ENCODE data around the gene COLEC12.

COLEC12 gene

DNA sequence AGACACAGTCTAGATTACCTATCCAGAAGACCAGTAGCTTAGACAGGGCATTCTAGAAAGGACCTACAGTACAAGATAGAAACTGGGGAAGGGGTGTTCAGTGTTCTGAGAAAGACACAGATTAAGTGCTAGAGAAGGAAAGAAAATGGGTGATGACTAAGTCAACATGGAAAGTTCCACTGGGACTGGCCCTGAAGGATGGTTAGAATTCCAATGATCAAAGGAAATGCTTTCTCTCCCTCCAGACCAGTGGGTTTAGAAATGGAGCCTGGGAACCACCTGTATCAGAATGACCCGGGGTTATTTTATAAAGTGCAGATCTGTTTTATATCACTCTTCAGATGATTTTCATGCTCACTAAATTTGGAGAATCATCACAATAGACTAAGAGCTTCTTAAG lies 5.8 kb upstream of the COLEC12 start:
- DNase-seq (ENCODE audit: low spot score): no peak

DNA sequence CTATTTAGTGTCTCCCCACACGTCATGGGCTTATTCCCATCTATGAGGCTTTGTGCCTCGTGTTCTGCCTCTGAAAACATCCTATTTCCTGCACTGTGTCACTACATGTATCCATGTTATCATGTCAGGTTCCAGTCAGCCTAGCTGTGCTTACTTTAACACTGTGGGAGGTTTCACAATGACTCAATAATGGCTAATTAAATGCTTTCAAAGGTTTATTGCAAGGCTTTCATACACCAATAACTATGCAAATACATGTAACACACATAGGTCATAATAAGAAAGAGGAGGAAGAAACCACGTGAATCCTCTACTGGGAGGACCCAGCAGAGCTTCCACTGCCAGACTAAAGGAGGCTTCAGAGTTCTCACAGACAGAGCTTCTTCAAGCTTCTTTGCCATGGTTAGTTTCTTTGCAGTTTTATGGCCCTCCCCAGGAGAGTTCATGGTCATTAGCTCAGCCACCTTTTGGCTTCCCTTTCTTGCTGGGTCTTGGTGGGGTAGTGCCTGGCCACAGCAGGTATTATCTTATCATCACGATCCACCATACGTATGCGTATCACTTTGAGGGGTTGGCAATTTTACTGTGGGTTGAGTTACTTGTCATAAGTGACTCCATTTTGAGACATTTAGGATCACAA lies 5.1 kb upstream of the COLEC12 start:
- DNase-seq (ENCODE audit: low spot score): no peak

DNA sequence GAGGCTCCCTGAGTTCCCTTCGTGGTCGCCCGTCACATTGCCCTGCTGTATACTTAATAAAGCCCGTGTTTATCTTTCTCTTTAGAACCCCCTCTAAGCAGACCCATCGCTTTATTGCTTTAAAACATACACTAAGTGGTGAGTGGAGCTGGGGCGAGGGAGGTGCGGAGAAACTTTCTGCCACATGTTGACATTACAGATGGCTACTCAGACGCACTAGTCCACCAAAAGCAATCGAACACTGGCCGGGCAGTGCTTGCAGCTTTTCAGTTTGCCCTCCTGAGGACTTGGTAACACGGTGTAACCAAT lies 859 bp upstream of the COLEC12 start:
- no peak for DNase-seq (ENCODE audit: low spot score)

DNA sequence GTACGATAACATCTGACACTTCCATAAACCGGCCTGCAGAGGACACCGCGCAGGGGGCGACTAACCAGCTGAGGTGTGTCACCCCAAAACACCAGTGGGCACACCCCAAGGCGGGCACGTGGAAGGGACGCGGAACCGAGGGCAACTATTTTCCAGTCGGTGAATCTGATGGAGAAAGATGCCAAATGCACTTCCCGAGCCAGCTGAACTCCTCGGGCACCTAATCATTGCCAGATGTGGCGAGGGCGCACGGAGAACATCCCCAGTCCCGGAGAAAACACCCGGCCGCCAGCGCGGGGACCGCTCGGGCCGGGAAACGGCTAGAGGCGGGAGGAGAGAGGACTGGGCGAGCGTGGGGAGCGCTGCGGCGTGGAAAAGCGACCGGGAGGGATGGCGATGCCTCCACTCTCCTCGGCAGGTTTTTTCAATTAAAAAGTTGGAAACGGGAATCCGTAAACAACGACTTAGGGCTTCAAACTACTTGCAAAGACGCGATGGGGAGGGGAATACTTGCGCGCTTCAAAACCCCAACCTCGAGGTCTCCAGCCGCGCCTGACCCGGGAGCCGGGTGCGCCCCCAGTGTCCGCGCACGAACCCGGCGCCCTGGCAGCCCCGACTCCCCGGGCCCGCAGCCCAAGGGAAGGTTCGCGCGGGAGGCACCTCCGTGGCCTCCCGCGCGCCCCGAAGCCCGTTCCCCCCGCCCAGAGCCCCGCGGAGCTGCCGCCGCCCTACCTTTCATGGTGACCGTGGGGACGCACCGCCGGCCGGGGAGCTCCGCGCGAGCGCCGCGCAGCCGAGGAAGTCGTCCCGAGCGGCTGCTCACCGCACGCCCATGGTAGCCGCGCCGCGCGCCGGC lies 497 bp downstream of the COLEC12 start:
- DNase-seq (ENCODE audit: low spot score): no peak

DNA sequence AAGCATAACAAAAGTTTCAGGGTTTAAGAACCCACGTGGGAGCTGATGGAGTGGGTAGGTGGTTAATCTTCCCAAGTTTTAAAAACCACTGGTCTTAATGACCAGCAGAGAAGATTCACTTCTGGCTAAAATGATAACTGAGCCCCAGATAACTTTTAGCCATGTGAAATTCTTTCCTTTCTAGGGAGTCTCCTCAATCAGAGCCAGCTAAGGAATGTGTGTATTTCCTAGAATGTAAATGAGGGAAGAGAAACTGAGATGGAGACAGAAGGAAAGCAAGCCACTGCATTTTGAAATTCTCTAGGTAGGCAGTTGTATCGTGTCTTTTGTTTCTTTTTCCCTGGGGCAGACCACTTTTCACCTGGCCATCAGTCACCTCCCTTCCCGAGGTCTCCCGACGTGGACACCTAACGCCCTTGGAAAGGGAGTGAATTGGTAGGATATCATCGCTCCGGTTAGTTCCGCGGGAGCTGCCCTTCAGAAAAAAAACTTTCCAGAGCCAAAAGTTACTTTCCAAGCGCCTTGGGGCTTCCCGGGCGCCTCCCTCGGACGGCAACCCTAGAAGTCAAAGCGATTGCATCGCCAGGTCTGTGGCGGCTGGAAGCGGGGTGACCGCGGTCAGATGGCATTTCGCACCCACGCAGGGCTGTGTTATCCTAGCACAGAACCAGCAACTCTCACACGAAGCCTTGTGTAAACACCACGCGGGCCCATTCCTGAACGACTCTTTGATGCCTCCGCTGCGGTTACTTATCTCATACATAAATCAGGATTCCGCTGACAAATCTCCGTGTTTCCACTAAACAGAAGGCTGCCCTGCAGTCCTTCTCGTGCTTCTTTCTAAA lies 1.3 kb downstream of the COLEC12 start:
- no peak for DNase-seq (ENCODE audit: low spot score)

DNA sequence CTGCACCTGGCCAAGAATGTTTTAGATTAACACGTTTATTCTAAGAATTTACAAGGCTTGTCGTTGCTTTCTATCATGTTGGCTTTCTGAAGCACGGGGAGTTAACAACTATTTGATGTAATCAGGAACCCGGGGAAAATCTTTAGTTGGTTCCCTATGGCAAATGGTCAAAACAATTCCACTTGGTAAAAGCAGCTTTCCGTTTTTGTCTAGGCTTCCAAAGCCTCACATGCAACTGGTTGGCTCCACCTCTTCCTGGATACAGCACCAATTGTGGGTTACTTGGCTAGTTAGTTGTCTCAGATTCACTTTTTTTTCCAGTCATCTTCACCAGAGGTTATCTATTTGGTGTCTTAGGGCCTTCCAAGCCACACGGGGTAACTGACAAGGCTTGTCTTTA lies 2.8 kb downstream of the COLEC12 start:
- no peak for DNase-seq (ENCODE audit: low spot score)

DNA sequence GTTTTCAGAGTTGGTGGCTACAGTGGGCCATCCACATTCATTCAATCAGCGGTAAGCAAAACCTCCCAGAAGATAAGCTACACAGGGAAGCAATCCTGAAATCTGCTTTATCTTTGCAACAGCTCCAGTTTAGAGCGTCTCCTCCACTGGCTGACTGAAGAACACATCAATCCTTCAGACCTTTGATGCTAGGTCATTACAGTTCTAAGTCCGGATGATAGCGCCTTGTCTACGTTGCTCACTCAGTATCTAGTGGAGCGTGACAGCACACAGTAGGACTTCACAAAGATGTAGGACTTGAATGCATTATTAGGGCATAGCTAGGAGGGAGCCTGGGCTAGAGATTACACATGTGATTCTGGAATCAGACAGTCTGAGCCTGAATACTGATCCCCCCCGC lies 5.0 kb downstream of the COLEC12 start:
- no peak for DNase-seq (ENCODE audit: low spot score)

DNA sequence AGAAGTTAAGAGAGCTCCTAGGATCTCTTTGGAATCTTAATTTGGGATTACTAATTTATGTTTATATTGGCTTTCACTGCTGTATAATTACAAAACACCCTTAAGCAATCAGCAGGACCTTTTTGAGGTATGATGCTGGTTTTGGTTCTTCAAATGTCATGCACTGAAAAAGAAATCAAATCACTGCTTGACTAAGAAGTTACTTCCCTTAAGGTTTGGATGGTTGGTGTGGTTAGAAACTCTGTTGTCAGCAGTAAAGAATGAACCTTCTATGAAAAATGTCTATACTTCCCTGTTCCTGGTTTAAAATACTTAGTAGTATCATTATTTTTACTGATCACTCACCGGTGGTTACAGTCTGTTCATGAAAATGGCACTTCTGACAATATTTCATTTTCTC lies 5.5 kb downstream of the COLEC12 start:
- DNase-seq (ENCODE audit: low spot score): no peak

DNA sequence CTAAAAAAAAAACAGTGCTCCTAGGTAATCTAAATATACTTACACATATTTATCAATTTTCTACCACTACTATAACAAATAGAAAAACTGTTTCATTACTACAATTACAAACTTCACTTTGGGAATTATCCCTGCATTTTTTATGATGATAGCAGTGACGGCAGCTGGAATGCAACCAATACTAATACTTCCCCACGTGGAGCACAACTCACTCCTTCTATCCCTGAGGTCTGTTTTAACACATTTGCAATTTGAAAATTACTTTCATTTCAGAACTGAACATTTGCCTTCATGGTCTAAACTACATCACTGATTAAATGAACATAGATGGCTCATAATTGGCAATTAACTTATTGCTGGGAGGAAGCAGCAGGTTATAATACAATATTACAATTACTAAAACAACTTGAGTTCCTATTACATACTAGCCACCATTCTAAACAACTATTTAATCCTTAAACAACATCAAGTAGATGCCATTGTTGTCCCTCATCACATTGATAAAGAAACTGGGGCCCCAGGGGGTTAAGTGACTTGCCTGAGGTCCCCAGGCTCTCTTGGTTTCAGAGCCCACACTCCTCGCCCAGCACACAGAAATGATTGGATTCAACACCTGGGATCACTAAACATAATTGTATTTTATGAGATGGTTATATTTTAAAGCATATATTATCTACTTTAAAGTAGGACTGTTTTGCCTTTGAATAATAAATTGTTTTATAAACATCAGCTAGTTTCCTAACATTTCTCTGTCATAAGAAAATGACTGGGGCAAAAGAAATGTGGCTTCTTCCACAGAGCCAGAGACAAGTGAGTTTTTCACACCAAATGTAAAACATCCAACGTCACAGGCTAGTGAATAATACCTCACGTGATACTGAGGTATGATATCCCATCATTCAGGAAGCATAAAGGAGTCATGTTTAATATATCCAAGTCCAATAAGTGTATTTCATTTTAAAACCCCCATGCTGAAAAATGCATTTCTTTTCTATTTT lies 6.2 kb downstream of the COLEC12 start:
- no peak for DNase-seq (ENCODE audit: low spot score)

DNA sequence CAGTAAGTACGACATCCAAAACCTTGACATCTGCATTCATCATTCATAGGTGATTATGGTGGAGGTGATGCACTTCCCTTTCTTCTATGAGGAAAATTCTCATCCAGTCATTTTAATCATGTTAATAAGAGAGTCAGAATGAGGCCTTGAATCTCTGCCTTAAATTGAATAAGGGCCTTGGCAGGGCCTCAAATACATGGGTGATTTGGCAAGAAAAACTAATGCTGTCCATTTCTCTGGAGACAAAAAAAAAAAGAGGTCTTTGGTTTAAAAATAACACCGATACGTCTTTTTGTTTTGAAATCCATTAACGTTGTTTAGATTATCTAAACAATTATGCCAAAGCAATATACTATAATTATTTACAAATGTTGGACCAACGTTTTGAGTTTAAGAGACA lies 8.1 kb downstream of the COLEC12 start:
- DNase-seq (ENCODE audit: low spot score): no peak

DNA sequence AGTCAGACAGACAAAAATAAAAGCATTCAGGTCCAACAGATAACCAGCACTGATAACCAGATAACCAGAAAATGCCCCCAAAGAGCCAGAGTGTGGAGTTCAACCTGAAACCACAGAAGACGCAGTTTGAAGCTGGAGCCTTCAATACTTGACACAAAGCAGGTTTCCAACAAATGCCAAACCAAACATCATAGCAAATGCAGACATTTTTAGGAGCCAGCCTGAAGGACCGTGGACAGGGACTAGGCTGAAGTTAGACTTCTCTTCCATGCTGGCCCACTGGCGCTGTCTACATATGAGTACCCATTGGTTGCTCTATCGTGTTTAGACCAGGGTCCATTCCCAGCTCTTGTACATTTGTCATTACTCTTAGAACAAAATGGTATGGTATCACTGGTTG lies 9.9 kb downstream of the COLEC12 start:
- DNase-seq (ENCODE audit: low spot score): no peak

DNA sequence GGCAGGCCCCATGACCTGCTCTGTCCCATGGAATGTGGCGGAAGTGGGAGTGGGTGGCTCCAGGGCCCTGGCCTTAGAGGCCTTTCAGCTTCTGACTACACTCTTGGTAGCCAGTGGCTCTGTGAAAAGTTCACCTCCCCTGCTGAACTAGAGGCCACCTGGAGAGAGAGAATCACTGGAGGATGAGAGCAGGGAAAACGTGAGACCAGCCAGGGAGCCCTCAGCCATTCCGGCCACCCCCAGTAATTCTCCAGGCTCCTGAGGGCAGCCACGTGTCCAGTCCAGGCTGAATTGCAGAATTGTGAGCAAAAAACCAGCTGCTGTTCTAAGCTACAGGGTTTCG lies 10.5 kb downstream of the COLEC12 start:
- DNase-seq (ENCODE audit: low spot score): no peak

DNA sequence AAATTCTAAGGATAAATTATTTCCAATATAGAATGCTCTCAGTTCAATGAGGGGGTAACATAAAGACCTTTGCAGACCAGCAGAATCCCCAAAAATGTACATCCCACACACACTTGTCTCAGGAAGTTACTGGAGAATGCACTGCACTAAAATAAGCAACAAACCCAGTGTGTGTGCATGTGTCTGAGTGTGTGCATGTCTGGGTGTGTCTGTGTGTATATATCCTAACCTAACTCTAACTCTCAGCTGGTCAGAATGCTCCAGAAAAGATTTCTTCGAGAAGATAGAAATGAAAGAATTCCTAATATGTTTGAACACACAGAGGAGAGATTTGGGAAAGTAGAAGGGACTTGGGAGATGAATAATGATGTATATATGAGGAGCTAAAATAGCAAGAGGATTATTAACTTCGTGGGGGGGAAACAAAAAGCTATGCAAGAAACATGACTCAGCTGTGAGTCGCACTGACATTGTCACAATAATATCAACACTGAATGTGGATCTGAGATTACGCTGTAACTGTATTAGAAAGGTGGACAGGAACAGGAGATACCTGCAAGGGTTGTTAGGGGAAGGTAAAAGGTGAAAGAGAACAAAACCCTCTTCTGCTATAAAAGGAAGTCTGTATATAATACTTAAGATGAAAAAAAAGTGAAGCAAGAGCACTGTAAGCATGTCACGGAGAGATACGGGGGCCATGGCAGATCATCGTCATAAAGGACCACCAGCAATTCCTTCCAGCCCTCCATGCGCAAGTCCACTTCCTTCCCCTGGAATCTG lies 11.1 kb downstream of the COLEC12 start:
- no peak for DNase-seq (ENCODE audit: low spot score)

DNA sequence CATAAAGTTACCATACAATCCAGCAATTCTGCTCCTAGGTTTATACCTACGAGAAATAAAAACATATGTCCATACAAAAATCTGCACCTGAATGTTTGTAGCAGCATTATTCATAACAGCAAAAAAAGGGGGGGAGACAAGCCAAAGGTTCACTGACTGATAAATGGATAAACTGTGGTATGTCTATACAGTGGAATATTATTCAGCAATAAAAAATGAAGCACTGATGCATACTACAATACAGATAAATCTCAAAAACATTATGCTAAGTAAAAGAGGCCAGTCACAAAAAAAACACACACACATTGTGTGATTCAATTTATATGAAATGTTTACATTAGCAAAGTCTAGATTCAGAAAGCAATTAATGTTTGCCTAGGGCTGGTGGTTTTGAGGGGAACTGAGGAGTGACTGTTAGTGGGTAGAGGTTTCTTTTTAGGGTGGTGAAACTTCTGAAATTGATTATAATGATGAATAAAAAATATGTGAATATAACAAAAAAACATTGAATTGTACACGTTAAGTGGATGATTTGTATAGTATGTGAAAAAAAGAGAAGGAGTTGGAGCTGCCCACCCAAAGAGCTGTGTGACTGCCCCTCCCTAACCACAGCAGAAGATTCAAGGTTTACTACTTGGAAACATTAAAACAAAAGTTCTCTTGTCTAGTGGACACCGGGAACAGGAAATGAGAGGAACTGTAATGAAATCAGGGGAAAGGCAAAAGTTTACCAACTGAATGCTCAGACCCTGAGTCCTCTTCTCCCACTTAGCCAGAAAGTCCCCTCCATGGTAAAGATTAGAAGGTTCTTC lies 13.4 kb downstream of the COLEC12 start:
- no peak for DNase-seq (ENCODE audit: low spot score)

DNA sequence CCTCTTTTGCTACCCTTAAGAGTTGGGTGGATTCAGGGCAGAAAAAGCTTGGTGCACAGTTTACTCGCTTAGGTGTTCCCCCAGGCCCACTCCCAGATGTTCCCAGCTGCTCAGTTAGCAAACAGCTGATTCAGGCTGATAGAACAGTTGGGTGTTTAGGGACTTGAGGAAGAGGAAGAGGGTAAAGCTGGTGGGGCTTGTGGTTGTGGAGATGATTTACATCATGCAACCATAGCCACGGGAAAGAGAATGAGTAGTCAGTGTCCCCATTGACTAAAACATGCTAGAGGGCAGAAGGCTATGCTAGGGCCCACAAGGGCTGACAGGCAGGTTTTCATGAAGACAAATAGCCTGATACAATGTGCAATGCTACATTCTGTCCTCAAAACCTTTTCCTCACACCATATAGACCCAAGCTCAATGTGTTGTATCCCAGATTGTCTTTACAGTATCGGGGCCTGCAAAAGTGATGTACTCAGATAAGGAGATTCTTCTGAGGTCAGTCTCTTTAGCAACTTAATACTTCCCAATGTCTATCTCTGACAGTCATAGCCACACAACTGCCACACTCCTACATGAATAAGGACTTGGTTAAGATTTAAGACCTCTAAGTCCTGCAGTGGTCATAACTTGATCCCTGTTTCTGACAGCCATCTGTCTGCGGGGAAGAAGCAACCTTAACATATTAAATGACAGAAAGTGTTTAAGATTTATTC lies 15.6 kb downstream of the COLEC12 start:
- no peak for DNase-seq (ENCODE audit: low spot score)

DNA sequence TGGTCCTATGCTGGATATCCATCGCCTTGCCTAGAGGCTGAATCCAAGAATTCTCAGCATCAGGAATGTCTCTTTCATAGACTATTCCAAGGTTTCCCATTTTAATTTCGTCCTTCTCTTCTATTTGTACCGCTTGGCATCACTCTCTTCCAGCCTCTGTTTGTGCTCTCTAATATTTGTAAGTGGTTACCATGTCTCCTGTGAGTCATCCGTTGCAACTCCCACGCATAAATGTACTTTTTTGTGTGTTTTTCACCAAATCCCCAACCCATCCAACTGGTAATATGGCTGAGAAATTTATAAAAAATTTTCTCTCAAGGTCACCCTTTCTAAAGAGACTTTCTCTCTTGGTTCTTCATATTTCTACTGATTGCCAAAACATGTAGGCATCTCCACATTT lies 21.8 kb downstream of the COLEC12 start:
- DNase-seq (ENCODE audit: low spot score): no peak

DNA sequence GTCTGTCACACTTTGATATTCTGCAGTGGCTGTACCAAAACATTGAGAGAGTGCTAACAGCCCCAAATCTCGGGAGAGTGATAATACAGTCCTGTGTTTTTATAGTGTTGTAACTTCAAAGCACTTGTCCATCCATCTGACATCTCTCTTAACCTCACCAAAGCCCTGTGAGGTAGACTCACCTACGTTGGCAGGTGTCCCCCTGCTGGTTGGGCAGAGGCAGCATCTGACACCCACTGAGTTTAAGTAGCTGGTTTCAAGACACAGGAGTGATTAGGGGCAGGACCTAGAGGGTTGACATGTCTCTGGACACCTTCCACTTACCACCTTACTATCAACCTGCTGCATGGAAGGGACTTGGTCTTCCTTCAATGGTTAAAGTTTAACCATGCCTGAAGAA lies 22.9 kb downstream of the COLEC12 start:
- no peak for DNase-seq (ENCODE audit: low spot score)

DNA sequence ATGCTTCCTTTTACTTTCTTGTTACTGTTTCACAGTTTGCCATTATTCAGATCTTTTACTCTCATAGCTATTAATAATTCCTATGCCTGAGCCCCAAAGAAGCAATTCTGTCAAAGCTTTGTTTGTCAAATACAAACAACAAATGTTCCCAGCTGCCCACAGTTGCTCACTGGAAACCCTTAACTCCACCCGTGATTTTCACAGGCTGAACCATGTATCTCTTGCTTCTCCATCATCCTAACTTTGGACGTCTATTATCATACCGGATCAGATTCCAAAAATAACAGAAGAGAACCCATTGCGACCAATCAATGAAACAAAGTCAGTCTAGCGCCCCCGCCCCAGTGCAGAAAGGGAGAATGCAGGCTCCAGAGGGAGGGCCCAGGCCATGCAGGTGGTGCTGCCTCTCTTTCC lies 24.2 kb downstream of the COLEC12 start:
- no peak for DNase-seq (ENCODE audit: low spot score)

DNA sequence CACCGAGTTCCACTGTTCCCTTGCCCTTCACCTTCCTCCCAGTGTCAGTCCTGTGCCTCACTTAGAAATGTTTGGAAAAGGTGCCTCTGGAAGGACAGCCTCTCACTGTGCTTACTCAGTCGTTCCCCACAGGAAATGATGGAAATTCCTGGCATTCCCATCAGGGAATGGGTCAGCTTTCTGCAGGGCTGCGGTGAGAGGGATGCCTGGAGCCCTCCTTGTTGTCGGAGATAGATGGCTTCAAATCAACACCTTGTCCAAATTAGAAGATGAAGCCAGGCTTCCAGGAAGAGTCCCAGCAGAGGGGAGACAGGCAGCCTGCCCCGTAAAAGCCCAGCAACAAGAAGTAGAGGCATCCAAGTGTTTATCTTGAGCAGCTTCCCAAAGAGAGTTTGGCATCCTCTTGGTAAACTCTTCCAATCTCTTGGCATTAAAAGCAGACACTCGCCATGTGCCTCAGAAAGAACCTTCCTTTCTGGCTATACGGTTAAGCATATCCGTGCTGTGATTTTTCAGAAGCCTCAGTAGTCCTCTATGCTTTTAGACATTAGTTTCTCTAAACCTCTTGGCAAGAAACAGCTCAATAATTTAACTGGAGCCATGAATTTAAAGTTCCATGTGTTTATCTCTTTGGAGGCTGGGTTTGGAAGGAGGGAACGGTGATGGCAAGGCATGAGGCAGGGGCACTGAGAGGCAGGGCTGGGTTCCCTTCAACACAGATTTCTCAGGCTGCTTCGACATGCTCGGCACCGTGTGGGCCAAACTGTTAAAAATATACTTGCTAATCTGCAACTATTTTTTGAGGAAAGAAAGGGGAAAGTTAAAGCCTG lies 25.1 kb downstream of the COLEC12 start:
- no peak for DNase-seq (ENCODE audit: low spot score)
